Mesothelial cell of epicardium (in vitro differentiated cells): Measurements from ENCODE around the gene DVL2. TPM values are rescaled to one million over a fixed set of nuclear protein-coding genes. Genes with fewer than 3 reads are reported as not detected.
A peak's percentile ranks its signal among the peaks of the same experiment; 100 is the strongest.

Experiments used
- DNase-seq, 2 experiments: peaks; one replicate each; pipeline ENCODE4 v3.0.0; 2021; ENCODE audit warnings: low spot score in 2 of 2; ENCODE audit not compliant: unreplicated experiment in 2 of 2
- H3K27ac Mint-ChIP-seq: 2 replicates; pipeline ENCODE4 v1.8.0; 2021; ENCODE audit warnings: mixed read lengths
- H3K27me3 Mint-ChIP-seq: 2 replicates; pipeline ENCODE4 v1.8.0; 2021; ENCODE audit warnings: low read depth, mixed read lengths
- H3K36me3 Mint-ChIP-seq: 2 replicates; pipeline ENCODE4 v1.8.0; 2021; ENCODE audit warnings: mixed read lengths
- H3K4me1 Mint-ChIP-seq: 2 replicates; pipeline ENCODE4 v1.8.0; 2021; ENCODE audit warnings: mixed read lengths
- H3K4me3 Mint-ChIP-seq: 2 replicates; pipeline ENCODE4 v1.8.0; 2021; ENCODE audit warnings: mild to moderate bottlenecking, moderate library complexity, mixed read lengths
- H3K9me3 Mint-ChIP-seq: 2 replicates; pipeline ENCODE4 v1.8.0; 2021; ENCODE audit warnings: mixed read lengths
- total RNA-seq: library from RNA; stranded (reverse); gene quantifications from 3 replicates; pipeline ENCODE4 v1.2.1, GENCODE V29; 2021
- TF ChIP-seq, protein P1 (sequence below): fragments of 200-600 bp; sonication (generic); IDR thresholded peaks from one replicate; pipeline ENCODE4 v1.5.0; 2021; ENCODE audit warnings: antibody characterized with exemption; ENCODE audit not compliant: unreplicated experiment

DVL2 gene
- total RNA-seq, 1 donor from 2014 or later, result 94.0 TPM

DNA sequence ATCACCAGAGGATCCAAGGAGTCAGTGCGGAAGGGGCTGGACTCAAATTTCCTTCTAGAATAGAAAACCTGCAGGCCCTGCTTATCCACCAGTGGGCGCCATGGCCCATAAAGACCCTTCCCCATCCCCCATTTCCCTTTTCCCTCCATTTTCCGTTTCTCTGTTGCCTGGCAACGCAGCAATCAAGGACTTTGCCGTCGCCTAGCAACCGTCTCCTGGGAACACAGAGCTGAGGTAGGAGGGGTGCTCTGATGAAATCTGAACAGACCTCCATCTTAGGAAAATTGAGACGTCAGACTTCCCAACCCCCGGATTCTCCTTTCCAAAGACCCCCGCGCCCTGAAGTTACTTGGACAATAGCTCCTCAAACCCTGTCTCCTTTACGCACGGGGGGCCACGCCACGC, 20.4 kb downstream of the DVL2 start:
- peaks cover 71% of the 10 kb centered on the region for H3K4me1 Mint-ChIP-seq
- no peaks in the 10 kb centered on the region for H3K36me3 Mint-ChIP-seq
- H3K27me3 Mint-ChIP-seq, result no peaks in the 10 kb centered on the region
- peak overlapping the region; percentile 98 for H3K27ac Mint-ChIP-seq
- TF ChIP-seq, protein P1, sequence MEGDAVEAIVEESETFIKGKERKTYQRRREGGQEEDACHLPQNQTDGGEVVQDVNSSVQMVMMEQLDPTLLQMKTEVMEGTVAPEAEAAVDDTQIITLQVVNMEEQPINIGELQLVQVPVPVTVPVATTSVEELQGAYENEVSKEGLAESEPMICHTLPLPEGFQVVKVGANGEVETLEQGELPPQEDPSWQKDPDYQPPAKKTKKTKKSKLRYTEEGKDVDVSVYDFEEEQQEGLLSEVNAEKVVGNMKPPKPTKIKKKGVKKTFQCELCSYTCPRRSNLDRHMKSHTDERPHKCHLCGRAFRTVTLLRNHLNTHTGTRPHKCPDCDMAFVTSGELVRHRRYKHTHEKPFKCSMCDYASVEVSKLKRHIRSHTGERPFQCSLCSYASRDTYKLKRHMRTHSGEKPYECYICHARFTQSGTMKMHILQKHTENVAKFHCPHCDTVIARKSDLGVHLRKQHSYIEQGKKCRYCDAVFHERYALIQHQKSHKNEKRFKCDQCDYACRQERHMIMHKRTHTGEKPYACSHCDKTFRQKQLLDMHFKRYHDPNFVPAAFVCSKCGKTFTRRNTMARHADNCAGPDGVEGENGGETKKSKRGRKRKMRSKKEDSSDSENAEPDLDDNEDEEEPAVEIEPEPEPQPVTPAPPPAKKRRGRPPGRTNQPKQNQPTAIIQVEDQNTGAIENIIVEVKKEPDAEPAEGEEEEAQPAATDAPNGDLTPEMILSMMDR, result peak; percentile 51
- peak; percentile 75 to 84 for DNase-seq
- H3K9me3 Mint-ChIP-seq, result no peaks in the 10 kb centered on the region
- peak overlapping the region; percentile 92 for H3K4me3 Mint-ChIP-seq

DNA sequence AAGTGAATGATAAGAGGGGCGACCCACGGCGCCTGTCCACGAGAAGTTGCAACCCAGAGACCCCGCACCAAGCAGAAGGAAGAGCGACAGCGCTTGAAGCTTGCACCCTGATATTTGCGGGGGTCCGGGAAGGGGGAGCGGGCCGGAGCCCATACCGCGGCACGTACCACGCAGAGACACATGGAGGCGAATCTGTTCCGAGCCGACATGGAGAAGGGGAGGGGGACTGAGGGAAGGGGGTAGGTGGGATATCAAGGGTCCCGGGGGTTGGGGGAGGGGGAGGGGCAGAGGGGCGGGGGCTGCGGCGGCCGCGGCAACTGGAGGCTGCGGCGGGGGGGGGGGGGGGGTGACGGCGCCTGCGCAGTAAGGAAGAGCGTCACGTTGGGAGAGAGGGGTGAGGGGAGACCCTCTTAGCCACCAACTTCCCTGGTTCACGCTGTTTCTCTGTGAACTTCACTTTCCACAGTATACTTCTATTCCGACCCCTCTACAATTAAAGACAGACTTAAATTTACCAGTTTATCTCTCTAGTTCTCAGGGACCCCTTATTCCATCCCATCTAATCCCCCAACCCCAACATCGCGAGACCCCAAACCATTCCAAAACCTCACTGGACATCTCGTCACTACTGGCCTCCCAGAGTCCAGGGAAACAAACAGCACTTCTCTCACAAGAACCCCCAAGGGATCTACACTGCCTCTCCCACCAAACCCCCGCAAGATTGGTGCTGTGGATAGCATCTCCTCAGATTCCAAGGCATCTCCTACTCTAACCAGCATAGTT, 22.6 kb downstream of the DVL2 start:
- peak overlapping the region; percentile 74 for H3K27ac Mint-ChIP-seq
- DNase-seq, result peak in 1 of 2 experiments; percentile 17

DNA sequence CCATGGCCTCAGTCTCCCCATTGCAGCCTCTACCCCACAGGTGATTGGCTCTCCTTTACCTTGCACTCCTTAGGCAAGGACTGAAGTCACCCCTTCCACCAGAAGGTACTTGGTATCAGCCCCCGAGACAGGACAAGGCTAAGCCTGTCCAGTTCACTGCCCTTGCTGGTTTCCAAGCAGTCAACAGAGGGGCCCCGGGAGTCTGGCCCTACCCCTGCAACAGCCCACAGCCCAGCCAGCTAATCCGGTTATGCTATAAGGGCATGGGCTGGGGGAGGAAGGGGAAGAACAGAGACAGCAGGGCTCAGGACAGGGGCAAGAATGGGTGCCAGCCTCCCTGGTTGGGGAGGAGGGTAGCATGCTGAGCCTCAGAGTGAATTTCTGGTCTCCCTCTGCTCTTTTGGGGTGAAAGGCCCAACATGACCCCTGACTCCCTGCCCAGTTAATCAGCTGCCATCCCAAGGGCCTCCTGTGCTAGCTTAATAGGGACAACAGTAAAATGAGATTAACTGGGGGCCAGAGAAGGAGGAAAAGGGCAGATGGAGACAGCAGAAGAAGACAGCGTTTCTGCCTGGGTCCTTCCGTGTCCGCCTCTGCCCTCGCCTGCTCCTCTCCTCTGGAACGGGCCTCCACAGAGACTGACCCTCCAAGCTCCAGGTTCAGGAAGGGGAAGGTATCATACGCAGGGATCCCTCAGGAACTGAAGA, 25.4 kb downstream of the DVL2 start:
- TF ChIP-seq, protein P1, result no peak
- peak overlapping the region; percentile 9 for H3K27ac Mint-ChIP-seq
- DNase-seq, result no peak
- no peaks in the 10 kb centered on the region for H3K36me3 Mint-ChIP-seq
- H3K9me3 Mint-ChIP-seq, result no peaks in the 10 kb centered on the region
- no peak overlapping the region for H3K4me3 Mint-ChIP-seq
- no peaks in the 10 kb centered on the region for H3K27me3 Mint-ChIP-seq
- H3K4me1 Mint-ChIP-seq, result peaks cover 72% of the 10 kb centered on the region

More for the DNA sequence above, 22.6 kb downstream of the DVL2 start:
- H3K9me3 Mint-ChIP-seq, result no peaks in the 10 kb centered on the region
- H3K4me1 Mint-ChIP-seq, result peaks cover 71% of the 10 kb centered on the region
- TF ChIP-seq, protein P1, result no peak
- peak overlapping the region; percentile 59 for H3K4me3 Mint-ChIP-seq
- H3K27me3 Mint-ChIP-seq, result no peaks in the 10 kb centered on the region
- no peaks in the 10 kb centered on the region for H3K36me3 Mint-ChIP-seq

DNA sequence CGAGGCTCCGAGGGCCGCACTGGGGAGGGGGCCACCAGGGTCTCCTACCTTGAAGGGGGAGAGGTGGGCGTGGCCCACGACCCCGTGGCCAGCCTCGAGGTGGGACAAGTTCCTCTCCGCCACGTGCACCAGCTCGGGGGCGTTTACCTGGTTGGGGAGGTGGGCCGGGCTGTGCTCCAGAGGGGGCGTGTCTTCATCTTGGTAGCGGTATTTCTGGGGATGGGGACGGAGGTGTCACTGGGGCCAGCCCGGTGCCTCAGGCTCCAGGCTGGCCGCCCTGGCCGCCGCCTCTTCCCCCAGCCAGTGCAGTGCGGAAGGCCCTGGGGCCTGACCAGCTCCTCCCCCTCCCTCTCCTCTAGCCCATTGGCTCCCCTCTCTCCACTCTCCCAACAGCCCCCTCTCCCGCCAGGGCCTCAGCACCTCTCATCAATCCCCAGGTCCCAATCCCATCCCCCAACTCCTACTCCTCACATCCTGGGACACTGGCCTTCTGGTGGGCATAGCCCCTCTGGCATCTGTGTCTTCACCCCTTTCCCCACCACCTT, 26.2 kb downstream of the DVL2 start:
- peak overlapping the region; percentile 9 for H3K27ac Mint-ChIP-seq
- TF ChIP-seq, protein P1, result no peak
- H3K4me3 Mint-ChIP-seq, result peak overlapping the region; percentile 10
- no peaks in the 10 kb centered on the region for H3K27me3 Mint-ChIP-seq
- no peak for DNase-seq
- H3K4me1 Mint-ChIP-seq, result peaks cover 67% of the 10 kb centered on the region
- no peaks in the 10 kb centered on the region for H3K36me3 Mint-ChIP-seq
- no peaks in the 10 kb centered on the region for H3K9me3 Mint-ChIP-seq

DNA sequence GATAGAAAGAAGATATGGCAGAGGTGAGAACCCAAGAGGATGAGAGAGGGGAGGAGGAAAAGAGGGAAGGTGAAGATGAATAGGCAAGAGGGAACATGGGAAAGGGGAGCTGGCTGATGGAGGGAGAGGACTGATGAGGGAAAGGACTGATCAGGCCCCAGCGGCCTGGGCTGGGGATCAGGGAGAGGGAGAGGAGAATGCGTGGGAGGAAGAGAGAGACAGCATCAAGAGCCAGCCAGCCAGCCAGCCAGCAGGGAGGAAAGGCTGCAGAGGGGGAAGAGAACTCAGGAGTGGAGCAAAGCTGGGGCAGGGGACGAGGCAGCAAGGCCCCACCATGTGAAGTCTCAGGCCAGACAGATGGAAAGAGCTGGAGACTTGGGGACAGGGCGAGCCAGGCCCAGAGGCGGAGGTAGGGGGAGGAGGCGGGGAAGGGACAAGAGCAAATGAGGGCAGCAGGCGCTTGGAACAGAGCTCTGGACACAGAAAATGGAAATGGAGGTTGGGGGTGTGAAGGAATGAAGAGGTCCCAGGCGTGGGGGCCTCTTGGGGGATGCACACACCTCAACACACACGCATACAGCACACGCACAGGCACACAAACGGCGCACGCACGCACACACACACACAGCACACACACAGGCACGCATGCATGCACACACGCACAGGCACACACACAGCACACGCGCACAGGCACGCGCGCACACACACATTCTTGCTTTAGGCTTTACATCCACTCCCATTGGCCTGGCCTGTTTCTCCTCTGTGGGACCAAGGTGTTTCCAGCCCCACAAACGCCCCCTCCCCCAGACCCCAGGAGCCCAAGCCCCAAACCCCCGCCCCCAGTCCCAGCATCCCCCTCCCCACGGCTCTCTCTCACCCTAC, 27.0 kb downstream of the DVL2 start:
- DNase-seq, result no peak
- H3K27ac Mint-ChIP-seq, result peak overlapping the region; percentile 81

More for the DNA sequence above, 27.0 kb downstream of the DVL2 start:
- peaks cover 65% of the 10 kb centered on the region for H3K4me1 Mint-ChIP-seq
- TF ChIP-seq, protein P1, result no peak
- peak overlapping the region; percentile 27 for H3K4me3 Mint-ChIP-seq
- H3K27me3 Mint-ChIP-seq, result no peaks in the 10 kb centered on the region
- H3K9me3 Mint-ChIP-seq, result no peaks in the 10 kb centered on the region
- peaks cover 5% of the 10 kb centered on the region for H3K36me3 Mint-ChIP-seq
